SK-N-SH (cell line): Measurements from ENCODE around the gene ACLY.

ENCODE experiments used
- CTCF ChIP-seq: fragments of 200-600 bp; sonication (generic); IDR thresholded peaks from 2 replicates; pipeline ENCODE4 v1.6.1; 2017; ENCODE audit warnings: antibody characterized with exemption, mild to moderate bottlenecking, moderate library complexity
- FOXM1 ChIP-seq: IDR thresholded peaks from 2 replicates; pipeline ENCODE4 v1.4.0; 2012; ENCODE audit warnings: low read depth, mild to moderate bottlenecking
- GATA2 ChIP-seq: sonication (generic); formaldehyde crosslinking; IDR thresholded peaks from 2 replicates; pipeline ENCODE4 v1.5.0; 2020; ENCODE audit warnings: mild to moderate bottlenecking, missing genetic modification reagents
- MAX ChIP-seq: IDR thresholded peaks from 2 replicates; pipeline ENCODE4 v1.4.0; 2012; ENCODE audit warnings: low read depth
- PBX3 ChIP-seq: IDR thresholded peaks from 2 replicates; pipeline ENCODE4; 2012
- POLR2AphosphoS5 ChIP-seq: IDR thresholded peaks from 2 replicates; pipeline ENCODE4 v1.6.1; 2012; ENCODE audit warnings: low read depth, low read length
- RCOR1 ChIP-seq: fragments of 150-350 bp; IDR thresholded peaks from 2 replicates; pipeline ENCODE4 v1.6.1; 2017; ENCODE audit warnings: antibody characterized with exemption, low read length
- USF1 ChIP-seq: IDR thresholded peaks from 2 replicates; pipeline ENCODE4 v1.4.0; 2012; ENCODE audit warnings: low read depth, borderline replicate concordance
- USF2 ChIP-seq: fragments of 150-350 bp; IDR thresholded peaks from 2 replicates; pipeline ENCODE4 v1.6.1; 2017; ENCODE audit warnings: antibody characterized with exemption, low read length, low read depth, borderline replicate concordance

GRCh38 chr17:41959336-41960095 is 40.8 kb upstream of the ACLY start:
- TF ChIP-seq CTCF (peak; percentile 52), FOXM1 (no peak), USF1 (no peak), GATA2 (no peak), PBX3 (no peak), POLR2AphosphoS5 (no peak), USF2 (no peak), MAX (no peak), RCOR1 (no peak)
